H1 (cell line): ENCODE results near the gene MMP25. TPM values are rescaled to one million over a fixed set of nuclear protein-coding genes. Genes with fewer than 3 reads are reported as not detected.

Experiments
- CTCF ChIA-PET: fragments of 300-600 bp; sonication (Branson Sonifier 250); formaldehyde crosslinking; loops from one replicate; lab custom pipeline; 2021; ENCODE audit not compliant: partially characterized antibody; lab: Charles Lee
- POLR2A ChIA-PET: fragments of 300-600 bp; sonication (Branson Sonifier 250); formaldehyde crosslinking; loops from one replicate; lab custom pipeline; 2021; ENCODE audit warnings: inconsistent platforms; ENCODE audit not compliant: partially characterized antibody; lab: Charles Lee
- DNase-seq, 2 experiments: peaks; one replicate each; pipeline versions ENCODE4 v3.0.0 to v3.0.0-alpha.2; 2010 to 2022; ENCODE audit warnings: low spot score in 2 of 2, low read depth in 1 of 2, mixed read lengths in 1 of 2
- FAIRE-seq: peaks from 2 replicates; lab custom pipeline; 2011; peaks lifted over from hg19 to GRCh38; lab: Jason Lieb, UNC
- H2AFZ ChIP-seq: 2 replicates; pipeline ENCODE4 v1.8.1; 2012; ENCODE audit warnings: low read length, inconsistent platforms
- H2AK5ac ChIP-seq: 2 replicates; pipeline ENCODE4 v1.6.1; 2013; ENCODE audit warnings: low read depth, low read length
- H2BK120ac ChIP-seq: replicated peaks from 2 replicates; pipeline ENCODE3; 2013; ENCODE audit warnings: low read depth, low read length, inconsistent platforms
- H2BK12ac ChIP-seq: 2 replicates; pipeline ENCODE4 v1.6.1; 2013; ENCODE audit warnings: low read depth, low read length
- H2BK15ac ChIP-seq: 2 replicates; pipeline ENCODE4 v1.6.1; 2013; ENCODE audit warnings: low read length
- H2BK20ac ChIP-seq: 2 replicates; pipeline ENCODE4 v1.6.1; 2013; ENCODE audit warnings: low read length
- H2BK5ac ChIP-seq: 2 replicates; pipeline ENCODE4 v1.6.1; 2013; ENCODE audit warnings: low read depth, low read length
- H3K14ac ChIP-seq: 2 replicates; pipeline ENCODE4 v1.6.1; 2013; ENCODE audit warnings: inconsistent platforms; ENCODE audit not compliant: insufficient read length
- H3K18ac ChIP-seq: 2 replicates; pipeline ENCODE4 v1.6.1; 2013; ENCODE audit warnings: low read length; ENCODE audit errors: extremely low read depth
- H3K23ac ChIP-seq: 2 replicates; pipeline ENCODE4 v1.6.1; 2013; ENCODE audit warnings: inconsistent platforms; ENCODE audit not compliant: insufficient read length
- H3K23me2 ChIP-seq: 2 replicates; pipeline ENCODE4 v1.6.1; 2013; ENCODE audit warnings: low read depth, low read length
- H3K27ac ChIP-seq: 2 replicates; pipeline ENCODE4 v1.6.1; 2011; ENCODE audit warnings: low read depth, low read length, inconsistent platforms
- H3K27me3 ChIP-seq, 4 experiments: replicated peaks in 1 of 4; 1 replicate in 1 of 4; 2 replicates in 3 of 4; pipeline versions ENCODE4 v1.6.1 to v1.8.1; 2011 to 2013; ENCODE audit warnings: low read length in 3 of 4, mild to moderate bottlenecking in 3 of 4, inconsistent platforms in 2 of 4, mixed read lengths in 2 of 4, moderate library complexity in 1 of 4; ENCODE audit not compliant: control insufficient read depth in 3 of 4, insufficient read depth in 3 of 4; ENCODE audit errors: extremely low read depth in 1 of 4
- H3K36me3 ChIP-seq, 4 experiments: 2 replicates each; pipeline versions ENCODE4 v1.6.1 to v1.8.1; 2011 to 2013; ENCODE audit warnings: mild to moderate bottlenecking in 4 of 4, low read length in 3 of 4, moderate library complexity in 2 of 4, control low read depth in 1 of 4, inconsistent platforms in 1 of 4; ENCODE audit not compliant: insufficient read depth in 4 of 4, control insufficient read depth in 2 of 4
- H3K4ac ChIP-seq: replicated peaks from 2 replicates; pipeline ENCODE3; 2013; ENCODE audit warnings: low read length, low read depth, mixed read lengths, inconsistent platforms; ENCODE audit not compliant: insufficient read length
- H3K4me1 ChIP-seq, 4 experiments: replicated peaks in 1 of 4; 1 replicate in 1 of 4; 2 replicates in 3 of 4; pipeline versions ENCODE4 v1.6.1 to v1.8.1; 2011 to 2013; ENCODE audit warnings: low read length in 3 of 4, inconsistent platforms in 2 of 4, mixed read lengths in 1 of 4; ENCODE audit not compliant: insufficient read depth in 4 of 4, control insufficient read depth in 3 of 4
- H3K4me2 ChIP-seq, 2 experiments: 2 replicates each; pipeline versions ENCODE4 v1.6.1 to v1.8.1; 2011 to 2013; ENCODE audit warnings: low read depth in 2 of 2, low read length in 2 of 2, control low read depth in 1 of 2, inconsistent platforms in 1 of 2, mild to moderate bottlenecking in 1 of 2; ENCODE audit not compliant: insufficient read depth in 1 of 2
- H3K4me3 ChIP-seq, 4 experiments: fragments of 200-600, 300-600 bp in 1 of 4; sonication (generic), shearing (Covaris generic), sonication (Bioruptor Twin) in 1 of 4; 2 replicates each; pipeline versions ENCODE4 v1.5.1 to v1.8.1; 2011 to 2016; ENCODE audit warnings: low read length in 4 of 4, low read depth in 3 of 4, control low read depth in 2 of 4, inconsistent platforms in 2 of 4, mild to moderate bottlenecking in 2 of 4, mixed read lengths in 1 of 4, moderate library complexity in 1 of 4; ENCODE audit not compliant: insufficient read depth in 2 of 4; ENCODE audit errors: extremely low read depth in 1 of 4
- H3K56ac ChIP-seq: replicated peaks from 2 replicates; pipeline ENCODE3; 2013; ENCODE audit warnings: low read depth, mild to moderate bottlenecking, mixed read lengths, low read length, inconsistent platforms; ENCODE audit not compliant: insufficient read length
- H3K79me1 ChIP-seq: 2 replicates; pipeline ENCODE4 v1.6.1; 2013; ENCODE audit warnings: low read depth, low read length, control low read depth
- H3K79me2 ChIP-seq, 2 experiments: 2 replicates each; pipeline versions ENCODE4 v1.6.1 to v1.8.1; 2012 to 2013; ENCODE audit warnings: low read length in 2 of 2, mild to moderate bottlenecking in 2 of 2, inconsistent platforms in 1 of 2; ENCODE audit not compliant: insufficient read depth in 2 of 2, control insufficient read depth in 1 of 2
- H3K9ac ChIP-seq, 4 experiments: replicated peaks in 1 of 4; 1 replicate in 1 of 4; 2 replicates in 3 of 4; pipeline versions ENCODE4 v1.6.1 to v1.8.1; 2011 to 2013; ENCODE audit warnings: low read depth in 3 of 4, low read length in 3 of 4, control low read depth in 2 of 4, mild to moderate bottlenecking in 2 of 4, moderate library complexity in 2 of 4, inconsistent platforms in 1 of 4; ENCODE audit errors: extremely low read depth in 1 of 4
- H3K9me3 ChIP-seq, 2 experiments: 2 replicates each; pipeline versions ENCODE4 v1.6.1 to v1.8.1; 2012 to 2013; ENCODE audit warnings: mild to moderate bottlenecking in 2 of 2, moderate library complexity in 2 of 2, control low read depth in 1 of 2, inconsistent platforms in 1 of 2, low read depth in 1 of 2, low read length in 1 of 2, mixed read lengths in 1 of 2; ENCODE audit not compliant: insufficient read depth in 2 of 2
- H4K20me1 ChIP-seq, 2 experiments: replicated peaks in 1 of 2; 2 replicates each; pipeline versions ENCODE3 to v1.8.1; 2011 to 2013; ENCODE audit warnings: inconsistent platforms in 2 of 2, low read length in 2 of 2, mild to moderate bottlenecking in 1 of 2; ENCODE audit not compliant: insufficient read depth in 2 of 2, control insufficient read depth in 1 of 2
- H4K5ac ChIP-seq: 2 replicates; pipeline ENCODE4 v1.6.1; 2013; ENCODE audit warnings: low read length, low read depth, mixed read lengths, inconsistent platforms; ENCODE audit not compliant: insufficient read length
- H4K8ac ChIP-seq: 2 replicates; pipeline ENCODE4 v1.8.0; 2013; ENCODE audit warnings: mild to moderate bottlenecking, moderate library complexity, low read length, inconsistent platforms; ENCODE audit not compliant: insufficient read depth; ENCODE audit errors: extremely low read depth
- H4K91ac ChIP-seq: replicated peaks from 2 replicates; pipeline ENCODE3; 2013; ENCODE audit warnings: low read length, mixed read lengths, inconsistent platforms; ENCODE audit not compliant: insufficient read length
- FOSL1 ChIP-seq: IDR thresholded peaks from 2 replicates; pipeline ENCODE4 v1.6.1; 2011; ENCODE audit warnings: mild to moderate bottlenecking, low read depth, low read length, moderate library complexity; ENCODE audit not compliant: insufficient read depth
- RBBP5 ChIP-seq: IDR thresholded peaks from 2 replicates; pipeline ENCODE4 v1.7.1; 2012; ENCODE audit warnings: low read depth, mild to moderate bottlenecking, inconsistent platforms, low read length, moderate library complexity, borderline replicate concordance
- RNF2 ChIP-seq: fragments of 200-900, 300-1000 bp; sonication (generic); IDR thresholded peaks from 2 replicates; pipeline ENCODE4 v1.7.1; 2016; ENCODE audit warnings: borderline replicate concordance, low read depth, mild to moderate bottlenecking, antibody characterized with exemption, low read length; ENCODE audit not compliant: poor library complexity, severe bottlenecking; ENCODE audit errors: missing control alignments
- SP4 ChIP-seq: IDR thresholded peaks from 2 replicates; pipeline ENCODE4 v1.6.1; 2012; ENCODE audit warnings: low read length, inconsistent platforms
- WGBS, 2 experiments: shearing (Covaris generic) in 1 of 2; methylation state at CpG; one replicate each; pipeline versions ENCODE4 v1.1.6 to v1.1.7; 2013 to 2015; ENCODE audit warnings: low lambda C conversion rate in 2 of 2, mixed read lengths in 2 of 2, inconsistent platforms in 1 of 2, low coverage in 1 of 2, missing lambda C conversion rate in 1 of 2; ENCODE audit not compliant: insufficient replicate concordance in 2 of 2, insufficient coverage in 1 of 2, insufficient read length in 1 of 2; ENCODE audit errors: extremely low coverage in 1 of 2, missing lambda C conversion rate in 1 of 2; 5-methylcytosine and 5-hydroxymethylcytosine counted together
- polyA plus RNA-seq, 7 experiments: library from polyadenylated mRNA; depleted of rRNA in 3 of 7; stranded (reverse) in 5 of 7; unstranded in 2 of 7; fragments of >200 nt in 5 of 7; fragments of 200-250 nt in 2 of 7; gene quantifications; 1 replicate in 5 of 7; 2 replicates in 1 of 7; 4 replicates in 1 of 7; pipeline versions ENCODE4 v1.2.1 to v1.2.3, GENCODE V29; 2011 to 2013; ENCODE audit warnings: missing spikeins in 2 of 7, mixed read lengths in 2 of 7
- total RNA-seq: library from RNA; stranded (reverse); fragmentation: NEBNext Ultra II Directional; extraction: Animal tissue kit (Norgen Biotek cat#: 25700); gene quantifications from 2 replicates; pipeline ENCODE4 v1.2.1, GENCODE V29; 2021
- TF ChIP-seq, protein P1 (sequence below): IDR thresholded peaks from 2 replicates; pipeline ENCODE4 v1.6.1; 2012; ENCODE audit warnings: low read length, inconsistent platforms

The MMP25 gene
- total and polyA plus RNA-seq, 2 of the 8 experiments (the other 6 are each of a cell fraction or from before 2014, with no cell fraction given) = 7.7 to 26.7 TPM

DNA sequence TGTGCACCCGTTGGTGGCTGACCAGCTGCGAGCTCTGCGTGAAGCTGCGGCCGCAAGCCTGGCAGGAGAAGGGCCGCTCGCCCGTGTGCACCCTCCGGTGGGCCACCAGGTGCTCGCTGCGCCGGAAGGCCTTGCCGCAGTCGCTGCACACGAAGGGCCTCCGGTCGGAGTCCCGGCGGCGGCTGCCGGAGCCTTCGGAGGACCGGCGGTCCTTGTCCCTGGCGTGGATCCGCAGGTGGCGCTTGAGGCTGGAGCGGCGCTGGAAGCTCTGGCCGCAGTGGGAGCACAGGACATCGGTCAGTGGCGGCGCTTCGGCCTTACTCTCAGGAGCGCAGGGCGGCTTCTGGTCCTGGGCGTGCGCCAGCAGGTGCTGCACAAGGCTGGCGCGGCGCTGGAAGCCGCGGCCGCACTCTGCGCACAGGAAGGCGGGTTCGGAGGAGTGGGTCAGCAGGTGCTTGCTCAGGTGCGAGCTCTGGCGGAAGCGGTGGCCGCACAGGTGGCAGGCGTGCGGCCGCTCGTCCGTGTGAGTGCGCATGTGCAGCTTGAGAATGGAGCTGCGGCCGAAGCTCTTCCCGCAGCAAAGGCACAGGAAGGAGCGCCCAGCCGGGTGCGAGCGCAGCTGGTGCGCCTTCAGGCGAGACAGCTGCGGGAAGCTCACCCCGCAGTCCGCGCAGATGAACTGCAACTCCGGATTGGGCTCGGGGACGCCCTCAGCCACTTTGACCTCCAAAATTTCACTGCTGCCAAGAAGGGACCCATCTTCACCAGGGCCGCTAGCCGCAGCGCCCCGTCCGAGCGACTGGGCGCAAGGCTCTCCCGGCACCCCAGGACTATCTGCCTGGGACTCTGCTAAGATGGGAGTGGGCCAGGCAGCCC, 43.6 kb downstream of the MMP25 start:
- Histone ChIP-seq H3K27ac (no peak overlapping the region), H3K27me3 (no peaks in the 10 kb centered on the region), H3K14ac (no peak overlapping the region), H3K4ac (no peak overlapping the region), H4K8ac (no peak overlapping the region; the same call in 1 of the 2 replicates), H2AK5ac (no peak overlapping the region), H4K91ac (no peak overlapping the region), H3K9me3 (no peaks in the 10 kb centered on the region), H3K18ac (no peak overlapping the region), H4K20me1 (peaks cover 13 to 24% of the 10 kb centered on the region in 2 experiments), H3K9ac (no peak overlapping the region), H4K5ac (no peak overlapping the region), H3K4me2 (no peak overlapping the region), H3K56ac (no peak overlapping the region), H2BK120ac (no peak overlapping the region), H3K36me3 (peaks cover 28 to 46% (median 39%) of the 10 kb centered on the region in 4 experiments), H2BK20ac (no peak overlapping the region), H2BK5ac (no peak overlapping the region), H3K23me2 (no peaks in the 10 kb centered on the region), H3K79me1 (peaks cover 3% of the 10 kb centered on the region), H3K4me1 (peaks cover 0 to 6% (median 5%) of the 10 kb centered on the region in 4 experiments; a peak in 6 of 7 replicates), H2AFZ (no peak overlapping the region)
- CTCF ChIA-PET = interaction anchor here (0.7 to 36.8 kb wide), 9 partner anchors 9 to 58 kb away, joined by 3 to 619 read pairs (median 10); partner anchors contain the start of genes ZNF205 and ZNF213
- DNase-seq = no peak
- TF ChIP-seq, protein P1, sequence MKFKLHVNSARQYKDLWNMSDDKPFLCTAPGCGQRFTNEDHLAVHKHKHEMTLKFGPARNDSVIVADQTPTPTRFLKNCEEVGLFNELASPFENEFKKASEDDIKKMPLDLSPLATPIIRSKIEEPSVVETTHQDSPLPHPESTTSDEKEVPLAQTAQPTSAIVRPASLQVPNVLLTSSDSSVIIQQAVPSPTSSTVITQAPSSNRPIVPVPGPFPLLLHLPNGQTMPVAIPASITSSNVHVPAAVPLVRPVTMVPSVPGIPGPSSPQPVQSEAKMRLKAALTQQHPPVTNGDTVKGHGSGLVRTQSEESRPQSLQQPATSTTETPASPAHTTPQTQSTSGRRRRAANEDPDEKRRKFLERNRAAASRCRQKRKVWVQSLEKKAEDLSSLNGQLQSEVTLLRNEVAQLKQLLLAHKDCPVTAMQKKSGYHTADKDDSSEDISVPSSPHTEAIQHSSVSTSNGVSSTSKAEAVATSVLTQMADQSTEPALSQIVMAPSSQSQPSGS = no peak
- TF ChIP-seq RNF2 = no peak
- no peak for TF ChIP-seq SP4
- TF ChIP-seq RBBP5 = no peak
- no peak for TF ChIP-seq FOSL1
- TF ChIP-seq, all 59 proteins: peak for 0
- Histone ChIP-seq H2BK15ac (no peak overlapping the region), H2BK12ac (no peak overlapping the region), H3K79me2 (peaks cover 0 to 36% of the 10 kb centered on the region in 2 experiments; a peak in 2 of 4 replicates), H3K4me3 (no peak overlapping the region), H3K23ac (no peak overlapping the region)
- 98% methylated on average over 71 of the region's 81 CpGs; no CpG with 5 or more reads in 1 of the 2 experiments for WGBS, 2 experiments
- POLR2A ChIA-PET = interaction anchor here (0.7 to 8.3 kb wide), 25 partner anchors 9 to 83 kb away, joined by 3 to 137 read pairs (median 6); partner anchors contain the start of genes IL32 and ZSCAN10
- FAIRE-seq = no peak
